ENCODE data around the gene ASB2. TPM values are rescaled to one million over a fixed set of nuclear protein-coding genes. Genes with fewer than 3 reads are reported as not detected.

Gene ASB2
- polyA plus RNA-seq, 1 donor from 2014 or later, result 0.26 TPM

GRCh38 chr14:93981316-93982229 is 5.2 kb upstream of the ASB2 start:
- Histone ChIP-seq H3K4me2 (ENCODE audit: low read length) (no peak overlapping the region), H3K36me3 (ENCODE audit: insufficient read depth, low read length) (no peaks in the 10 kb centered on the region), H2AFZ (ENCODE audit: low read depth, low read length) (no peak overlapping the region), H3K27me3 (ENCODE audit: insufficient read depth, low read depth, low read length) (no peaks in the 10 kb centered on the region), H3K9me2 (ENCODE audit: insufficient read depth, low read length) (no peaks in the 10 kb centered on the region), H3F3A (ENCODE audit: insufficient read depth, low read length, poor library complexity, severe bottlenecking) (no peaks in the 10 kb centered on the region), H3K9ac (ENCODE audit: low read length) (no peak overlapping the region), H3K79me2 (replicated peaks; ENCODE audit: insufficient read depth, low read length) (no peaks in the 10 kb centered on the region), H4K20me1 (ENCODE audit: insufficient read depth) (no peaks in the 10 kb centered on the region), H3K4me3 (ENCODE audit: low read length) (no peak overlapping the region), H3K9me3 (ENCODE audit: low read length) (no peaks in the 10 kb centered on the region), H3K27ac (ENCODE audit: low read length) (no peak overlapping the region)
- no peak for TF ChIP-seq SMC3 (conservative IDR thresholded peaks at IDR 0.05; ENCODE audit: poor library complexity)
- no peak for TF ChIP-seq EZH2 (IDR thresholded peaks at IDR 0.05; ENCODE audit: borderline replicate concordance, insufficient read depth, low read length, poor library complexity, severe bottlenecking)
- TF ChIP-seq MXI1 (conservative IDR thresholded peaks at IDR 0.05; ENCODE audit: poor library complexity, severe bottlenecking), result no peak
- no peak for TF ChIP-seq TAF1 (IDR thresholded peaks at IDR 0.05; ENCODE audit: low read depth)

GRCh38 chr14:93980456-93981201 is 4.3 kb upstream of the ASB2 start:
- H3K4me2 ChIP-seq (ENCODE audit: low read length), result no peak overlapping the region
- H3F3A ChIP-seq (ENCODE audit: insufficient read depth, low read length, poor library complexity, severe bottlenecking), result no peaks in the 10 kb centered on the region
- H3K27me3 ChIP-seq (ENCODE audit: insufficient read depth, low read depth, low read length), result no peaks in the 10 kb centered on the region
- no peak overlapping the region for H2AFZ ChIP-seq (ENCODE audit: low read depth, low read length)
- H3K27ac ChIP-seq (ENCODE audit: low read length), result no peak overlapping the region
- H3K9me3 ChIP-seq (ENCODE audit: low read length), result no peaks in the 10 kb centered on the region
- H3K79me2 ChIP-seq (replicated peaks; ENCODE audit: insufficient read depth, low read length), result no peaks in the 10 kb centered on the region
- H4K20me1 ChIP-seq (ENCODE audit: insufficient read depth), result no peaks in the 10 kb centered on the region
- H3K4me3 ChIP-seq (ENCODE audit: low read length), result no peak overlapping the region
- H3K9me2 ChIP-seq (ENCODE audit: insufficient read depth, low read length), result no peaks in the 10 kb centered on the region
- H3K36me3 ChIP-seq (ENCODE audit: insufficient read depth, low read length), result no peaks in the 10 kb centered on the region
- H3K9ac ChIP-seq (ENCODE audit: low read length), result no peak overlapping the region
- no peak for TF ChIP-seq RAD21 (conservative IDR thresholded peaks at IDR 0.05)
- no peak for TF ChIP-seq MXI1 (conservative IDR thresholded peaks at IDR 0.05; ENCODE audit: poor library complexity, severe bottlenecking)
- no peak for TF ChIP-seq SMC3 (conservative IDR thresholded peaks at IDR 0.05; ENCODE audit: poor library complexity)
- no peak for TF ChIP-seq TAF1 (IDR thresholded peaks at IDR 0.05; ENCODE audit: low read depth)
- TF ChIP-seq EZH2 (IDR thresholded peaks at IDR 0.05; ENCODE audit: borderline replicate concordance, insufficient read depth, low read length, poor library complexity, severe bottlenecking), result no peak
- no peak for TF ChIP-seq CTCF (IDR thresholded peaks at IDR 0.05; ENCODE audit: poor library complexity, severe bottlenecking)
- no peak for TF ChIP-seq POLR2AphosphoS5 (IDR thresholded peaks at IDR 0.05)
- TF ChIP-seq EP300 (conservative IDR thresholded peaks at IDR 0.05; ENCODE audit: poor library complexity, severe bottlenecking), result no peak
- no peak for TF ChIP-seq REST (IDR thresholded peaks at IDR 0.05; ENCODE audit: borderline replicate concordance)
